ENCODE measurements around the gene NUP88.
"Not testable (repeated sequence)": the region's sequence is repeated elsewhere in the genome, so short reads cannot be mapped to it uniquely, and the experiment has no call there.

GRCh38 chr17:5435781-5436315, 16.4 kb upstream of the NUP88 start:
- not testable (repeated sequence) for TF ChIP-seq POLR2A, EP300, CTCF (IDR thresholded peaks at IDR 0.05)

All from upper lobe of left lung (tissue), 4 donors.